ENCODE data around the gene CARNS1. TPM values are rescaled to one million over a fixed set of nuclear protein-coding genes. Genes with fewer than 3 reads are reported as not detected.
A peak's percentile ranks its signal among the peaks of the same experiment; 100 is the strongest.

Gene CARNS1
- total and polyA plus RNA-seq, 9 of the 15 experiments (the other 6 are each of a cell fraction or from before 2014, with no cell fraction given), result 0.01 to 0.18 (median 0.06) TPM; not detected in 3

GRCh38 chr11:67372321-67372992 is 43.0 kb upstream of the CARNS1 start (continued):
- peak; percentile 57; the same call in 1 of the 2 replicates for TF ChIP-seq PHF8 (IDR thresholded peaks at IDR 0.05; ENCODE audit: borderline replicate concordance, low read length)
- 0 out of 2 replicates have a peak, but pooled peaks have one; percentile 15 for TF ChIP-seq ZSCAN32 (CRISPR knock-in tag; IDR thresholded peaks at IDR 0.05)
- TF ChIP-seq MED1 (CRISPR knock-in tag; IDR thresholded peaks at IDR 0.05; ENCODE audit: borderline replicate concordance), result no peak
- TF ChIP-seq NONO (IDR thresholded peaks at IDR 0.05; ENCODE audit: low read depth in 2 of 2, low read length in 1 of 2), result peak in 1 of 2 experiments; percentile 50; a peak in 1 of 4 replicates
- TF ChIP-seq, protein P1, sequence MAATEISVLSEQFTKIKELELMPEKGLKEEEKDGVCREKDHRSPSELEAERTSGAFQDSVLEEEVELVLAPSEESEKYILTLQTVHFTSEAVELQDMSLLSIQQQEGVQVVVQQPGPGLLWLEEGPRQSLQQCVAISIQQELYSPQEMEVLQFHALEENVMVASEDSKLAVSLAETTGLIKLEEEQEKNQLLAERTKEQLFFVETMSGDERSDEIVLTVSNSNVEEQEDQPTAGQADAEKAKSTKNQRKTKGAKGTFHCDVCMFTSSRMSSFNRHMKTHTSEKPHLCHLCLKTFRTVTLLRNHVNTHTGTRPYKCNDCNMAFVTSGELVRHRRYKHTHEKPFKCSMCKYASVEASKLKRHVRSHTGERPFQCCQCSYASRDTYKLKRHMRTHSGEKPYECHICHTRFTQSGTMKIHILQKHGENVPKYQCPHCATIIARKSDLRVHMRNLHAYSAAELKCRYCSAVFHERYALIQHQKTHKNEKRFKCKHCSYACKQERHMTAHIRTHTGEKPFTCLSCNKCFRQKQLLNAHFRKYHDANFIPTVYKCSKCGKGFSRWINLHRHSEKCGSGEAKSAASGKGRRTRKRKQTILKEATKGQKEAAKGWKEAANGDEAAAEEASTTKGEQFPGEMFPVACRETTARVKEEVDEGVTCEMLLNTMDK (IDR thresholded peaks at IDR 0.05; ENCODE audit: borderline replicate concordance, insufficient read depth, low read depth, low read length, poor library complexity, severe bottlenecking), result no peak
- TF ChIP-seq ZBTB7A (IDR thresholded peaks at IDR 0.05; ENCODE audit: borderline replicate concordance, control insufficient read depth, low read depth, low read length), result peak; percentile 80; the same call in 1 of the 2 replicates
- no peak for TF ChIP-seq ZNF217 (CRISPR knock-in tag; IDR thresholded peaks at IDR 0.05)
- no peak for TF ChIP-seq EWSR1 (IDR thresholded peaks at IDR 0.05; ENCODE audit: borderline replicate concordance, low read depth, partially characterized antibody)

All from K562 (cell line).